ENCODE measurements around the gene SRGAP1. TPM values are rescaled to one million over a fixed set of nuclear protein-coding genes. Genes with fewer than 3 reads are reported as not detected.

Gene SRGAP1
- total RNA-seq, 6 donors from 2014 or later, result 4.7 to 36.7 (median 14.0) TPM

- no peak overlapping the region for H3K27ac ChIP-seq
- 95 to 96% methylated on average over 4 of the region's 4 CpGs for WGBS, 2 donors
Observed at GRCh38 chr12:64085154-64085553, 240.7 kb downstream of the SRGAP1 start.

GRCh38 chr12:64085996-64086395 is 241.5 kb downstream of the SRGAP1 start:
- no peaks in the 10 kb centered on the region for H3K27me3 ChIP-seq
- TF ChIP-seq EP300 (IDR thresholded peaks at IDR 0.05) (no peak), POLR2A (IDR thresholded peaks at IDR 0.05) (no peak), POLR2AphosphoS5 (IDR thresholded peaks at IDR 0.05) (no peak), CTCF (IDR thresholded peaks at IDR 0.05) (no peak)
- H3K36me3 ChIP-seq, result no peaks in the 10 kb centered on the region
- H3K9me3 ChIP-seq, result no peaks in the 10 kb centered on the region
- ATAC-seq (ENCODE audit: low FRiP score in 2 of 2) (no peak), DNase-seq (no peak)
- peaks cover 40 to 48% (median 46%) of the 10 kb centered on the region in 4 donors for H3K4me1 ChIP-seq
- H3K4me3 ChIP-seq, result no peak overlapping the region
- WGBS, 2 donors, result 63 to 69% methylated on average over 4 of the region's 4 CpGs
- H3K27ac ChIP-seq, result peak overlapping the region in 1 of 4 donors; percentile 28

More at GRCh38 chr12:64085154-64085553, 240.7 kb downstream of the SRGAP1 start:
- no peaks in the 10 kb centered on the region for H3K36me3 ChIP-seq
- H3K4me1 ChIP-seq, result peaks cover 39 to 49% (median 48%) of the 10 kb centered on the region in 4 donors
- no peaks in the 10 kb centered on the region for H3K27me3 ChIP-seq
- H3K4me3 ChIP-seq, result no peak overlapping the region
- TF ChIP-seq EP300 (IDR thresholded peaks at IDR 0.05) (no peak), CTCF (IDR thresholded peaks at IDR 0.05) (no peak), POLR2AphosphoS5 (IDR thresholded peaks at IDR 0.05) (no peak), POLR2A (IDR thresholded peaks at IDR 0.05) (no peak)
- ATAC-seq (ENCODE audit: low FRiP score in 2 of 2) (no peak), DNase-seq (no peak)
- no peaks in the 10 kb centered on the region for H3K9me3 ChIP-seq

- 95% methylated on average over 4 of the region's 4 CpGs for WGBS, 2 donors
- H3K36me3 ChIP-seq, result no peaks in the 10 kb centered on the region
- H3K4me1 ChIP-seq, result peaks cover 32 to 45% (median 44%) of the 10 kb centered on the region in 4 donors
- no peaks in the 10 kb centered on the region for H3K27me3 ChIP-seq
- H3K27ac ChIP-seq, result no peak overlapping the region
- H3K9me3 ChIP-seq, result no peaks in the 10 kb centered on the region
- ATAC-seq (ENCODE audit: low FRiP score in 2 of 2) (no peak), DNase-seq (no peak)
- TF ChIP-seq POLR2A (IDR thresholded peaks at IDR 0.05) (no peak), POLR2AphosphoS5 (IDR thresholded peaks at IDR 0.05) (no peak), EP300 (IDR thresholded peaks at IDR 0.05) (no peak), CTCF (IDR thresholded peaks at IDR 0.05) (no peak)
- no peak overlapping the region for H3K4me3 ChIP-seq
Observed at GRCh38 chr12:64086946-64087345, 242.4 kb downstream of the SRGAP1 start.

- H3K36me3 ChIP-seq, result no peaks in the 10 kb centered on the region
- TF ChIP-seq POLR2AphosphoS5 (IDR thresholded peaks at IDR 0.05), result no peak
- TF ChIP-seq EP300 (IDR thresholded peaks at IDR 0.05), result no peak
- no peak for TF ChIP-seq POLR2A (IDR thresholded peaks at IDR 0.05)
- TF ChIP-seq CTCF (IDR thresholded peaks at IDR 0.05), result no peak
- H3K27ac ChIP-seq, result peak overlapping the region in 3 of 4 donors; percentile 75 to 79 (median 77)
- ATAC-seq (ENCODE audit: low FRiP score in 2 of 2) (no peak), DNase-seq (no peak)
- no peaks in the 10 kb centered on the region for H3K9me3 ChIP-seq
- H3K4me3 ChIP-seq, result no peak overlapping the region
- peaks cover 24 to 40% (median 36%) of the 10 kb centered on the region in 4 donors for H3K4me1 ChIP-seq
- H3K27me3 ChIP-seq, result no peaks in the 10 kb centered on the region
- WGBS, 2 donors, result 77 to 91% methylated on average over 2 of the region's 2 CpGs
Observed at GRCh38 chr12:64087761-64088160, 243.3 kb downstream of the SRGAP1 start.

Data from upper lobe of left lung (tissue), 6 donors.